ENCODE results near the gene GRM3. TPM values are rescaled to one million over a fixed set of nuclear protein-coding genes. Genes with fewer than 3 reads are reported as not detected.

The GRM3 gene
- total and polyA plus RNA-seq, 2 of the 4 experiments (the other 2 are of a cell fraction): not detected

- Histone ChIP-seq H3K9me1 (ENCODE audit: insufficient read depth, low read length) (no peaks in the 10 kb centered on the region), H4K5ac (ENCODE audit: low read depth, low read length) (no peak overlapping the region), H4K91ac (ENCODE audit: insufficient read depth, low read depth, low read length) (no peak overlapping the region), H2BK120ac (ENCODE audit: low read depth, low read length) (no peak overlapping the region), H3K9me3 (ENCODE audit: control insufficient read depth, insufficient read depth, low read length) (peaks cover 3% of the 10 kb centered on the region; the same call in 1 of the 2 replicates), H4K8ac (ENCODE audit: low read depth in 2 of 2, low read length in 2 of 2) (no peak overlapping the region), H3K23ac (ENCODE audit: low read depth, low read length) (no peak overlapping the region), H3K4me3 (ENCODE audit: insufficient read depth, low read depth, low read length) (no peak overlapping the region), H3K9ac (ENCODE audit: low read depth, low read length) (no peak overlapping the region), H2AK9ac (replicated peaks; ENCODE audit: low read depth, low read length, poor library complexity) (no peak overlapping the region), H3K4ac (ENCODE audit: low read depth, low read length) (no peak overlapping the region), H3K18ac (ENCODE audit: low read depth, low read length) (no peak overlapping the region), H3K27me3 (ENCODE audit: control insufficient read depth, insufficient read depth, low read length) (no peaks in the 10 kb centered on the region), H2AFZ (replicated peaks; ENCODE audit: low read length, poor library complexity) (no peak overlapping the region), H4K20me1 (ENCODE audit: insufficient read depth, low read length) (no peaks in the 10 kb centered on the region), H2AK5ac (ENCODE audit: low read depth, low read length) (no peak overlapping the region), H3K27ac (ENCODE audit: insufficient read depth, low read length) (no peak overlapping the region), H3K36me3 (ENCODE audit: control insufficient read depth, insufficient read depth, low read length) (no peaks in the 10 kb centered on the region), H3K4me2 (ENCODE audit: low read depth, low read length) (no peak overlapping the region), H3K4me1 (ENCODE audit: control insufficient read depth, insufficient read depth, low read length) (no peaks in the 10 kb centered on the region), H3K79me1 (ENCODE audit: low read depth in 1 of 2, low read length in 2 of 2) (no peaks in the 10 kb centered on the region), H3K14ac (replicated peaks; ENCODE audit: low read depth, low read length) (no peak overlapping the region), H2BK20ac (ENCODE audit: low read depth, low read length) (no peak overlapping the region), H2BK5ac (ENCODE audit: low read depth, low read length, poor library complexity, severe bottlenecking) (no peak overlapping the region), H3K56ac (ENCODE audit: extremely low read depth, insufficient read depth, low read length) (no peak overlapping the region), H2BK15ac (ENCODE audit: low read depth, low read length) (no peak overlapping the region)
- in situ Hi-C loops (cut with MboI; ENCODE audit: low sequenced_read_pairs): no loop called here
- BruUV-seq (replicated peaks): no TSS peak
- CTCF ChIA-PET: no interaction called here
- no CpG with 5 or more reads among the region's 3 CpGs for WGBS, 2 experiments (ENCODE audit: extremely low coverage in 2 of 2, insufficient read length in 1 of 2)
- POLR2A ChIA-PET (ENCODE audit: unreplicated experiment): no interaction called here
- DNase-seq (no peak), ATAC-seq (ENCODE audit: low read depth) (no peak)
- TF ChIP-seq RCOR1 (IDR thresholded peaks at IDR 0.05; ENCODE audit: insufficient replicate concordance, low read length) (no peak), CHD1 (IDR thresholded peaks at IDR 0.05; ENCODE audit: low read depth, low read length) (no peak), MAZ (IDR thresholded peaks at IDR 0.05; ENCODE audit: borderline replicate concordance, low read depth, low read length) (no peak), SMC3 (IDR thresholded peaks at IDR 0.05; ENCODE audit: low read depth, low read length) (no peak), MAFK (IDR thresholded peaks at IDR 0.05; ENCODE audit: low read depth, low read length) (no peak), POLR2A (IDR thresholded peaks at IDR 0.05; ENCODE audit: low read depth, low read length) (no peak), RFX5 (IDR thresholded peaks at IDR 0.05; ENCODE audit: low read depth, low read length) (no peak), FOS (IDR thresholded peaks at IDR 0.05; ENCODE audit: low read depth, low read length) (no peak), MXI1 (IDR thresholded peaks at IDR 0.05; ENCODE audit: borderline replicate concordance, low read depth, low read length) (no peak), NFE2L2 (IDR thresholded peaks at IDR 0.05; ENCODE audit: low read depth, low read length) (no peak)
- dilution Hi-C loops (cut with HindIII; ENCODE audit: low sequenced_read_pairs, unreplicated experiment): no loop called here
- intact Hi-C loops (cut with micrococcal nuclease): no loop called here
These were observed 207.9 kb downstream of the GRM3 start for GRCh38 chr7:86851566-86851965.
